Left lung (tissue), 10 donors: Measurements from ENCODE around the gene ID3. TPM values are rescaled to one million over a fixed set of nuclear protein-coding genes. Genes with fewer than 3 reads are reported as not detected.
A peak's percentile ranks its signal among the peaks of the same experiment; 100 is the strongest.

Experiments
- ATAC-seq: fragments of 200-7000 bp; cut with Tn5 transposase; one replicate; pipeline ENCODE4 v1.9.1; 2020; ENCODE audit warnings: moderate library complexity
- DNase-seq, 4 donors: peaks; one replicate each; pipeline ENCODE4 v3.0.0-alpha.2; 2013 to 2020
- H3K27ac ChIP-seq, 2 donors: fragments of 200-600 bp; sonication (generic) in 1 of 2; one replicate each; pipeline versions ENCODE4 v1.5.0 to v1.8.0; 2020 to 2021
- H3K27me3 ChIP-seq, 2 donors: fragments of 200-600 bp; sonication (generic) in 1 of 2; one replicate each; pipeline versions ENCODE4 v1.5.0 to v1.8.0; 2020 to 2021
- H3K36me3 ChIP-seq, 2 donors: fragments of 200-600 bp; sonication (generic) in 1 of 2; one replicate each; pipeline versions ENCODE4 v1.5.0 to v1.8.0; 2020 to 2021
- H3K4me1 ChIP-seq, 2 donors: fragments of 200-600 bp; one replicate each; pipeline ENCODE4 v1.8.0; 2021
- H3K4me3 ChIP-seq, 2 donors: fragments of 200-600 bp; sonication (generic) in 1 of 2; one replicate each; pipeline versions ENCODE4 v1.5.0 to v1.8.0; 2020 to 2021; ENCODE audit warnings: mild to moderate bottlenecking in 1 of 2
- H3K9me3 ChIP-seq, 2 donors: fragments of 200-600 bp; sonication (generic) in 1 of 2; one replicate each; pipeline versions ENCODE4 v1.5.0 to v1.8.0; 2020 to 2021
- intact Hi-C, 2 donors: fragments of 100-400 bp; cut with DNase I; formaldehyde crosslinking; loops; one replicate each; pipeline versions ENCODE4 v1.11.2 to v1.14.2; 2022
- polyA plus RNA-seq, 6 donors: library from polyadenylated mRNA; unstranded; fragments of 120-200 nt; gene quantifications; one replicate each; pipeline ENCODE4 v1.2.1, GENCODE V29; 2013; ENCODE audit not compliant: insufficient read length in 6 of 6
- total RNA-seq, 2 donors: library from RNA; stranded (reverse); fragmentation: NEBNext Ultra II Directional; extraction: Animal tissue kit (Norgen Biotek cat#: 25700); gene quantifications; one replicate each; pipeline ENCODE4 v1.2.1, GENCODE V29; 2021
- TF ChIP-seq, protein P1 (sequence below), 2 donors: fragments of 200-600 bp; sonication (generic) in 1 of 2; IDR thresholded peaks; one replicate each; pipeline versions ENCODE4 v1.5.0 to v1.8.0; 2021; ENCODE audit warnings: antibody characterized with exemption in 2 of 2
- donor health status: DM: no; HTN: yes; CAD: no.
- donor health status: DM: no; HTN: no; CAD: no.

Gene ID3
- total and polyA plus RNA-seq, 8 donors: 125 to 261 (median 179) TPM

GRCh38 chr1:23593042-23593521, 33.8 kb upstream of the ID3 start:
- Histone ChIP-seq H3K36me3 (no peaks in the 10 kb centered on the region), H3K27me3 (no peaks in the 10 kb centered on the region), H3K27ac (no peak overlapping the region), H3K9me3 (no peaks in the 10 kb centered on the region), H3K4me3 (no peak overlapping the region), H3K4me1 (peaks cover 0 to 8% of the 10 kb centered on the region in 2 donors)
- TF ChIP-seq, protein P1, sequence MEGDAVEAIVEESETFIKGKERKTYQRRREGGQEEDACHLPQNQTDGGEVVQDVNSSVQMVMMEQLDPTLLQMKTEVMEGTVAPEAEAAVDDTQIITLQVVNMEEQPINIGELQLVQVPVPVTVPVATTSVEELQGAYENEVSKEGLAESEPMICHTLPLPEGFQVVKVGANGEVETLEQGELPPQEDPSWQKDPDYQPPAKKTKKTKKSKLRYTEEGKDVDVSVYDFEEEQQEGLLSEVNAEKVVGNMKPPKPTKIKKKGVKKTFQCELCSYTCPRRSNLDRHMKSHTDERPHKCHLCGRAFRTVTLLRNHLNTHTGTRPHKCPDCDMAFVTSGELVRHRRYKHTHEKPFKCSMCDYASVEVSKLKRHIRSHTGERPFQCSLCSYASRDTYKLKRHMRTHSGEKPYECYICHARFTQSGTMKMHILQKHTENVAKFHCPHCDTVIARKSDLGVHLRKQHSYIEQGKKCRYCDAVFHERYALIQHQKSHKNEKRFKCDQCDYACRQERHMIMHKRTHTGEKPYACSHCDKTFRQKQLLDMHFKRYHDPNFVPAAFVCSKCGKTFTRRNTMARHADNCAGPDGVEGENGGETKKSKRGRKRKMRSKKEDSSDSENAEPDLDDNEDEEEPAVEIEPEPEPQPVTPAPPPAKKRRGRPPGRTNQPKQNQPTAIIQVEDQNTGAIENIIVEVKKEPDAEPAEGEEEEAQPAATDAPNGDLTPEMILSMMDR (IDR thresholded peaks at IDR 0.05): no peak
- intact Hi-C loops: no loop called here
- ATAC-seq (no peak), DNase-seq (no peak)

DNA sequence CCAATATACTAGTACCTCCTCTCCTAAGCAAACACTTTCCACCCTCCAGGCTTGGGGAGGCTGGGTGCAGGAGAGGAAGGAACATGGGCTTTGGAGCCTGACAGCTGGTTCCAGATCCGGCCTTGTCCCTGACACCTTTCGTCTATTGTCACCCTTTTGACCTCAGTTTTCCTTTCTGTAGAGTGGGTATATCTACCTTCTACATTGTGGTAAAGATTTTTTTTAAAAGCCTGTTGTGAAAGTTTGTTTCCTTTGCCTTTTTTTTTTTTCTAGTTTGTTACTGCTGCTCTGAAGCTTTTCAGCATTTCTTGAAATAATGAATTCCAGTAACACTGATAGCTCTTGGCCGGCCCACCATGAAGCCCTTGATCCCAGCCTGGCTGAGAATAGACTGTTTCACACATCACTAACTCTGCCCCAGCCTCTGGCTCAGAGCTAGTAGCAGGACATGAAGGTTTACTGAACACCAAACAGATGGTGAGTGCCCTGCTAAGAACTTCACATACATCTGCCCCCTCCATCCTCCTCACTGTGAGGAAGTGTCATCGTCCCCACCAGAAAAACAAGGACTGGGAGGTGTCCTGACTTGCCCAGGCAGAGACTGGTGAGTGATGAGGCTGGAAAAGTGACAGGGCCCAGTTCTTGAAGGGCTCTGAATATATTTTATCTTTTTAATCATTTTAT, 33.0 kb upstream of the ID3 start:
- Histone ChIP-seq H3K4me3 (no peak overlapping the region), H3K9me3 (no peaks in the 10 kb centered on the region), H3K27me3 (no peaks in the 10 kb centered on the region), H3K36me3 (no peaks in the 10 kb centered on the region), H3K27ac (no peak overlapping the region), H3K4me1 (peaks cover 0 to 8% of the 10 kb centered on the region in 2 donors)
- ATAC-seq (no peak), DNase-seq (no peak)
- TF ChIP-seq, protein P1 (IDR thresholded peaks at IDR 0.05): no peak
- intact Hi-C loops: no loop called here

GRCh38 chr1:23591460-23592208, 32.3 kb upstream of the ID3 start:
- DNase-seq (no peak), ATAC-seq (peak; percentile 29)
- no peaks in the 10 kb centered on the region for H3K27me3 ChIP-seq
- H3K4me3 ChIP-seq: no peak overlapping the region
- H3K9me3 ChIP-seq: no peaks in the 10 kb centered on the region
- H3K4me1 ChIP-seq: peaks cover 0 to 8% of the 10 kb centered on the region in 2 donors
- H3K36me3 ChIP-seq: no peaks in the 10 kb centered on the region
- intact Hi-C loops: no loop called here
- TF ChIP-seq, protein P1 (IDR thresholded peaks at IDR 0.05): no peak
- no peak overlapping the region for H3K27ac ChIP-seq

DNA sequence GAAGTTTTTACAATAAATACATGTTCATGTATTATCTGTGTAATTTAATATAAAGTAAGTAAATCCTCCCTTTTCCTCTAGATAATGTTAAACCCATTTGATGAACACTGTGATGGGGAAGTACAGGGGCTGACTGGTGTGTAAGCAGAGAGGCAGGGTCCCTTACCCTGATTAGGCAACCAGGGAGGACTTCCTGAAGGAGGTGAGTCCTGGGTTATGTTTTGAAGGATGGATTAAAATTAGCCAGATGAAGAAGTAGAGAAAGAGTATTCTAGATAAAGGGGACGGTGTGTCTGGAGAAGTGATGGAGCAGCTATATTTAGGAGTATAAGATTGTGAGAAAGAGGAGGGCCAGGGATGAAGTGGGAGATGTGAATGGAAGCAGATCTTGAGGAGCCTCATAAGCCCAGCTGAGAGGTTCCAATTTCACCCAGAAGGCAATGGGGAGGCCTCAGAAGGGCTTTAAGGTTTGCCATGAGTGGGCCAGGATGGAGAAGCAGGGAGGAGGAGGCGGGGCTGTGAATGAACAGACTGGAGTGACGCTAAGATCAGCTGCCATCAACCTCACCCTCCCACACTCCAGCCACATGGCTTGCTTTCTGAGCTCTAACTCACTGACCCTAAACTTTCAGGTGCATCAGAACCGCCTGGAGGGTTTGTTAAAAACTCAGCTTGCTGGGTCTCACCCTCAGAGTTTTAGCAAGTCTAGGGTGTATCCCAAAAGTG, 30.9 kb upstream of the ID3 start:
- ATAC-seq (no peak), DNase-seq (no peak)
- intact Hi-C loops: no loop called here
- Histone ChIP-seq H3K27me3 (no peaks in the 10 kb centered on the region), H3K27ac (no peak overlapping the region), H3K36me3 (no peaks in the 10 kb centered on the region), H3K4me1 (peaks cover 0 to 11% of the 10 kb centered on the region in 2 donors), H3K9me3 (no peaks in the 10 kb centered on the region), H3K4me3 (no peak overlapping the region)
- TF ChIP-seq, protein P1 (IDR thresholded peaks at IDR 0.05): no peak

DNA sequence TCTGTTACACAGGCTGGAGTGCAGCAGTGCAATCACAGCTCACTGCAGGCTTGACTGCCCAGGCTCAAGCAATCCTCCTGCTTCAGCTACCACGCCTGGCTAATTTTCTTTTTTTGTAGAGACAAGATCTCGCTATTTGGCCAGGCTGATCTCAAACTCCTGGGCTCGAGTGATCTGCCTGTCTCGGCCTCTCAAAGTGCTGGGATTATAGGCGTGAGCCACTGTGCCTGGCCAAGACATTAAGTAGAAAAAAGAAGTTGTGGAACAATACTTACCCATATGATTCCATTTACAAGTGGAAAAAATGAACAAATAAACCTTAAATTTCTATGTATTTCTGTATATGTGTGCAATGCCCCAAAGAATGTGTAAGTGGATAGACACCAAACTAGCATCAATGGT, 30.3 kb upstream of the ID3 start:
- no peaks in the 10 kb centered on the region for H3K9me3 ChIP-seq
- no peak for DNase-seq
- H3K27ac ChIP-seq: no peak overlapping the region
- TF ChIP-seq, protein P1 (IDR thresholded peaks at IDR 0.05): no peak
- no peak for ATAC-seq
- H3K4me3 ChIP-seq: no peak overlapping the region
- H3K4me1 ChIP-seq: peaks cover 0 to 12% of the 10 kb centered on the region in 2 donors
- H3K27me3 ChIP-seq: no peaks in the 10 kb centered on the region
- no peaks in the 10 kb centered on the region for H3K36me3 ChIP-seq
- intact Hi-C loops: no loop called here
